SK-N-SH (cell line): Measurements from ENCODE around the gene IGF1R. TPM values are rescaled to one million over a fixed set of nuclear protein-coding genes. Genes with fewer than 3 reads are reported as not detected.

Experiments used
- CTCF ChIA-PET: fragments of 300-600, 350-600 bp; formaldehyde crosslinking; extraction: SDS; loops from one replicate; lab custom pipeline; 2021; lab: Yijun Ruan, JAX
- POLR2A ChIA-PET: fragments of 350-600 bp; sonication (Branson Sonifier 250); formaldehyde crosslinking; extraction: SDS; loops from one replicate; lab custom pipeline; 2020; ENCODE audit warnings: antibody characterized with exemption, inconsistent platforms; lab: Yijun Ruan, JAX
- DNase-seq: peaks from one replicate; pipeline ENCODE4 v3.0.0; 2012
- H2AFZ ChIP-seq: fragments of 200-600 bp; sonication (generic); 2 replicates; pipeline ENCODE4 v1.8.1; 2016; ENCODE audit warnings: antibody characterized with exemption, mild to moderate bottlenecking, low read depth
- H3F3A ChIP-seq: fragments of 200-600 bp; sonication (generic); replicated peaks from 2 replicates; pipeline ENCODE3; 2016; ENCODE audit warnings: antibody characterized with exemption, mild to moderate bottlenecking; ENCODE audit not compliant: insufficient read depth
- H3K27ac ChIP-seq, 2 experiments: fragments of 200-500 bp in 1 of 2; fragments of 200-600 bp in 1 of 2; sonication (Bioruptor generic) in 1 of 2; sonication (generic), shearing (Covaris generic) in 1 of 2; 2 replicates each; pipeline versions ENCODE4 v1.5.1 to v1.6.1; 2014 to 2016; ENCODE audit warnings: low read depth in 2 of 2, inconsistent platforms in 1 of 2, low read length in 1 of 2, mild to moderate bottlenecking in 1 of 2, mixed read lengths in 1 of 2
- H3K27me3 ChIP-seq: fragments of 200-600 bp; sonication (generic), shearing (Covaris generic); 2 replicates; pipeline ENCODE4 v1.6.1; 2016; ENCODE audit warnings: mixed run types; ENCODE audit not compliant: insufficient read depth
- H3K36me3 ChIP-seq, 2 experiments: fragments of 200-500 bp in 1 of 2; fragments of 200-600 bp in 1 of 2; sonication (Bioruptor generic) in 1 of 2; sonication (generic) in 1 of 2; replicated peaks in 1 of 2; 2 replicates each; pipeline versions ENCODE3 to v1.5.1; 2014 to 2016; ENCODE audit warnings: low read length in 1 of 2, mild to moderate bottlenecking in 1 of 2; ENCODE audit not compliant: insufficient read depth in 2 of 2, control insufficient read depth in 1 of 2
- H3K4me1 ChIP-seq, 2 experiments: fragments of 200-500 bp in 1 of 2; fragments of 200-600 bp in 1 of 2; sonication (Bioruptor generic) in 1 of 2; sonication (generic), shearing (Covaris generic) in 1 of 2; 2 replicates each; pipeline versions ENCODE4 v1.5.1 to v1.6.1; 2014 to 2016; ENCODE audit warnings: low read depth in 1 of 2, low read length in 1 of 2, mixed run types in 1 of 2; ENCODE audit not compliant: insufficient read depth in 2 of 2, control insufficient read depth in 1 of 2
- H3K4me2 ChIP-seq: fragments of 200-600 bp; sonication (generic), shearing (Covaris generic); 2 replicates; pipeline ENCODE4 v1.6.1; 2017; ENCODE audit warnings: mixed run types
- H3K4me3 ChIP-seq, 2 experiments: fragments of 200-500 bp in 1 of 2; fragments of 200-600 bp in 1 of 2; sonication (Bioruptor generic) in 1 of 2; sonication (generic), shearing (Covaris generic) in 1 of 2; 2 replicates each; pipeline versions ENCODE4 v1.5.1 to v1.8.1; 2014 to 2016; ENCODE audit warnings: low read depth in 2 of 2, inconsistent platforms in 1 of 2, low read length in 1 of 2, mild to moderate bottlenecking in 1 of 2, mixed read lengths in 1 of 2, moderate library complexity in 1 of 2
- H3K79me2 ChIP-seq: fragments of 200-600 bp; sonication (generic); 2 replicates; pipeline ENCODE4 v1.8.1; 2017; ENCODE audit warnings: mild to moderate bottlenecking; ENCODE audit not compliant: insufficient read depth
- H3K9ac ChIP-seq: fragments of 200-600 bp; sonication (generic); 2 replicates; pipeline ENCODE4 v1.6.1; 2017; ENCODE audit warnings: mixed run types
- H3K9me2 ChIP-seq: fragments of 200-600 bp; sonication (generic); 2 replicates; pipeline ENCODE4 v1.6.1; 2017; ENCODE audit warnings: mixed run types
- H3K9me3 ChIP-seq: fragments of 200-600 bp; sonication (generic); 2 replicates; pipeline ENCODE4 v1.6.1; 2017; ENCODE audit warnings: mixed run types, mild to moderate bottlenecking, moderate library complexity
- H4K20me1 ChIP-seq: fragments of 200-600 bp; sonication (generic); 2 replicates; pipeline ENCODE4 v1.6.1; 2017; ENCODE audit warnings: mild to moderate bottlenecking, mixed run types; ENCODE audit not compliant: insufficient read depth
- EP300 ChIP-seq, 2 experiments: IDR thresholded peaks; 2 replicates each; pipeline versions ENCODE4 v1.4.0 to v1.6.1; 2012; ENCODE audit warnings: borderline replicate concordance in 1 of 2, low read depth in 1 of 2, low read length in 1 of 2
- EZH2phosphoT487 ChIP-seq: fragments of 200-600 bp; sonication (generic); IDR thresholded peaks from 2 replicates; pipeline ENCODE4 v1.6.1; 2017; ENCODE audit warnings: low read depth, mixed run types, mild to moderate bottlenecking, antibody characterized with exemption, moderate library complexity, borderline replicate concordance
- FOSL2 ChIP-seq: IDR thresholded peaks from 2 replicates; pipeline ENCODE4 v1.4.0; 2012; ENCODE audit warnings: low read depth, mild to moderate bottlenecking, moderate library complexity, borderline replicate concordance
- FOXJ3 ChIP-seq: sonication (generic); formaldehyde crosslinking; IDR thresholded peaks from 2 replicates; pipeline ENCODE4 v1.5.1; 2020; ENCODE audit warnings: mild to moderate bottlenecking, missing genetic modification reagents
- FOXM1 ChIP-seq: IDR thresholded peaks from 2 replicates; pipeline ENCODE4 v1.4.0; 2012; ENCODE audit warnings: low read depth, mild to moderate bottlenecking
- GABPA ChIP-seq: IDR thresholded peaks from 2 replicates; pipeline ENCODE4 v1.4.0; 2012; ENCODE audit warnings: low read depth, mild to moderate bottlenecking
- GATA2 ChIP-seq: sonication (generic); formaldehyde crosslinking; IDR thresholded peaks from 2 replicates; pipeline ENCODE4 v1.5.0; 2020; ENCODE audit warnings: mild to moderate bottlenecking, missing genetic modification reagents
- IRF3 ChIP-seq: fragments of 150-350 bp; IDR thresholded peaks from 2 replicates; pipeline ENCODE4 v1.6.1; 2016; ENCODE audit warnings: mild to moderate bottlenecking, low read depth, low read length
- JUND ChIP-seq: IDR thresholded peaks from 2 replicates; pipeline ENCODE4 v1.4.0; 2012
- MAX ChIP-seq: IDR thresholded peaks from 2 replicates; pipeline ENCODE4 v1.4.0; 2012; ENCODE audit warnings: low read depth
- MEF2A ChIP-seq: IDR thresholded peaks from 2 replicates; pipeline ENCODE4 v1.4.0; 2012; ENCODE audit warnings: low read depth, borderline replicate concordance
- MXI1 ChIP-seq: IDR thresholded peaks from 2 replicates; pipeline ENCODE4 v1.6.1; 2012; ENCODE audit warnings: mild to moderate bottlenecking, low read depth, low read length, improper control_type of control experiment
- NFIC ChIP-seq: IDR thresholded peaks from 2 replicates; pipeline ENCODE4 v1.4.0; 2012; ENCODE audit warnings: borderline replicate concordance
- NRF1 ChIP-seq: IDR thresholded peaks from 2 replicates; pipeline ENCODE4 v1.6.1; 2012; ENCODE audit warnings: low read depth, mild to moderate bottlenecking, low read length
- PBX3 ChIP-seq: IDR thresholded peaks from 2 replicates; pipeline ENCODE4; 2012
- RAD21 ChIP-seq: IDR thresholded peaks from 2 replicates; pipeline ENCODE4 v1.6.1; 2012; ENCODE audit warnings: mild to moderate bottlenecking, low read length
- RCOR1 ChIP-seq: fragments of 150-350 bp; IDR thresholded peaks from 2 replicates; pipeline ENCODE4 v1.6.1; 2017; ENCODE audit warnings: antibody characterized with exemption, low read length
- REST ChIP-seq: IDR thresholded peaks from 2 replicates; pipeline ENCODE4 v1.6.1; 2012; ENCODE audit warnings: mild to moderate bottlenecking, low read depth, low read length, moderate library complexity
- RXRA ChIP-seq: IDR thresholded peaks from 2 replicates; pipeline ENCODE4 v1.4.0; 2012; ENCODE audit warnings: low read depth, mild to moderate bottlenecking, borderline replicate concordance
- SIN3A ChIP-seq: IDR thresholded peaks from 2 replicates; pipeline ENCODE4 v1.6.1; 2012; ENCODE audit warnings: low read depth, mild to moderate bottlenecking, low read length, moderate library complexity, borderline replicate concordance
- SMC3 ChIP-seq: IDR thresholded peaks from 2 replicates; pipeline ENCODE4 v1.6.1; 2012; ENCODE audit warnings: low read depth, low read length, improper control_type of control experiment
- TAF1 ChIP-seq: IDR thresholded peaks from 2 replicates; pipeline ENCODE4 v1.6.1; 2012; ENCODE audit warnings: low read depth, mild to moderate bottlenecking, low read length, moderate library complexity, borderline replicate concordance
- TEAD4 ChIP-seq: IDR thresholded peaks from 2 replicates; pipeline ENCODE4 v1.4.0; 2012; ENCODE audit warnings: mild to moderate bottlenecking, borderline replicate concordance; ENCODE audit not compliant: insufficient read depth
- USF2 ChIP-seq: fragments of 150-350 bp; IDR thresholded peaks from 2 replicates; pipeline ENCODE4 v1.6.1; 2017; ENCODE audit warnings: antibody characterized with exemption, low read length, low read depth, borderline replicate concordance
- ZBTB33 ChIP-seq: IDR thresholded peaks from 2 replicates; pipeline ENCODE4 v1.4.0; 2012; ENCODE audit warnings: low read depth, borderline replicate concordance
- WGBS: methylation state at CpG from one replicate; pipeline ENCODE4 v1.1.6; 2017; ENCODE audit warnings: low lambda C conversion rate; 5-methylcytosine and 5-hydroxymethylcytosine counted together
- polyA plus RNA-seq, 3 experiments: library from polyadenylated mRNA; depleted of rRNA; stranded (reverse); fragments of >200 nt; gene quantifications; 2 replicates each; pipeline ENCODE4 v1.2.3, GENCODE V29; 2012

Gene IGF1R
- polyA plus RNA-seq, 1 of the 3 experiments (the other 2 are of a cell fraction) = 9.5 TPM

GRCh38 chr15:98914626-98915025, 266.3 kb downstream of the IGF1R start:
- peak overlapping the region; percentile 46; the same call in 1 of the 2 replicates for H3K4me2 ChIP-seq
- no peak overlapping the region for H3K4me3 ChIP-seq
- peak overlapping the region; percentile 63 to 65 for H3K27ac ChIP-seq
- H3F3A ChIP-seq = no peaks in the 10 kb centered on the region
- no peaks in the 10 kb centered on the region for H3K27me3 ChIP-seq
- H4K20me1 ChIP-seq = no peaks in the 10 kb centered on the region; the same call in 1 of the 2 replicates
- H2AFZ ChIP-seq = no peak overlapping the region
- ChIA-PET CTCF (interaction anchor here (1.3 to 4.2 kb wide), 2 partner anchors 8 to 10 kb away, joined by 4 to 19 read pairs; no protein-coding TSS in a partner anchor), POLR2A (interaction anchor here (0.5 kb wide), 1 partner anchor 19 kb away, joined by 3 read pairs; no protein-coding TSS in a partner anchor)
- no peaks in the 10 kb centered on the region for H3K9me3 ChIP-seq
- no peak overlapping the region for H3K9ac ChIP-seq
- H3K79me2 ChIP-seq = no peaks in the 10 kb centered on the region
- H3K36me3 ChIP-seq = peaks cover 33 to 50% of the 10 kb centered on the region in 2 experiments
- peaks cover 9 to 14% of the 10 kb centered on the region in 2 experiments for H3K4me1 ChIP-seq
- DNase-seq = no peak
- no peaks in the 10 kb centered on the region for H3K9me2 ChIP-seq
- 22% methylated on average over 7 of the region's 7 CpGs for WGBS
- TF ChIP-seq RAD21 (no peak), RCOR1 (no peak), NRF1 (no peak), FOXM1 (no peak), FOSL2 (peak; percentile 70; the same call in 1 of the 2 replicates), MEF2A (peak; percentile 94), EZH2phosphoT487 (no peak), MXI1 (no peak), IRF3 (no peak), GABPA (no peak), RXRA (peak; percentile 59; the same call in 1 of the 2 replicates), GATA2 (CRISPR knock-in tag) (no peak), FOXJ3 (CRISPR knock-in tag) (no peak), ZBTB33 (0 out of 2 replicates have a peak, but pooled peaks have one; percentile 39), JUND (peak; percentile 79), PBX3 (peak; percentile 63; the same call in 1 of the 2 replicates), SMC3 (no peak), SIN3A (no peak), TEAD4 (peak; percentile 65; the same call in 1 of the 2 replicates), EP300 (IDR thresholded peaks at IDR 0.05; ENCODE audit: borderline replicate concordance in 1 of 2, low read depth in 1 of 2, low read length in 1 of 2) (peak in 1 of 2 experiments; percentile 48; a peak in 1 of 4 replicates), MAX (0 out of 2 replicates have a peak, but pooled peaks have one; percentile 29), REST (no peak), USF2 (no peak), TAF1 (no peak), NFIC (peak; percentile 29; the same call in 1 of the 2 replicates)
